HTR-8/SVneo (cell line): ENCODE results near the gene KDM5C.
"Not testable (repeated sequence)": the region's sequence is repeated elsewhere in the genome, so short reads cannot be mapped to it uniquely, and the experiment has no call there.

ENCODE experiments used
- DNase-seq: peaks from one replicate; pipeline ENCODE4 v3.0.0; 2011; ENCODE audit warnings: low spot score, mixed read lengths; ENCODE audit not compliant: insufficient read length
- FAIRE-seq: peaks from 2 replicates; lab custom pipeline; 2011; peaks lifted over from hg19 to GRCh38; lab: Jason Lieb, UNC

KDM5C gene

GRCh38 chrX:53196678-53197077, 28.3 kb downstream of the KDM5C start:
- no peak for FAIRE-seq
- no peak for DNase-seq

- no peak for FAIRE-seq
Observed at GRCh38 chrX:53195401-53195800, 29.6 kb downstream of the KDM5C start.

GRCh38 chrX:53194308-53194707, 30.7 kb downstream of the KDM5C start:
- DNase-seq (no peak), FAIRE-seq (no peak)

More at GRCh38 chrX:53195401-53195800, 29.6 kb downstream of the KDM5C start:
- DNase-seq: no peak

GRCh38 chrX:53193093-53193492, 31.9 kb downstream of the KDM5C start:
- FAIRE-seq: no peak
- no peak for DNase-seq

- FAIRE-seq (no peak), DNase-seq (no peak)
Observed at GRCh38 chrX:53190363-53190960, 34.5 kb downstream of the KDM5C start.

- no peak for DNase-seq
- no peak for FAIRE-seq
Observed at GRCh38 chrX:53188763-53189162, 36.2 kb downstream of the KDM5C start.

- DNase-seq: no peak
Observed at GRCh38 chrX:53186351-53186750, 38.7 kb downstream of the KDM5C start.

GRCh38 chrX:53184836-53185235, 40.2 kb downstream of the KDM5C start:
- DNase-seq (no peak), FAIRE-seq (no peak)

More at GRCh38 chrX:53186351-53186750, 38.7 kb downstream of the KDM5C start:
- no peak for FAIRE-seq

GRCh38 chrX:53171356-53171755, 53.7 kb downstream of the KDM5C start:
- DNase-seq (no peak), FAIRE-seq (no peak)

- DNase-seq (no peak), FAIRE-seq (no peak)
Observed at GRCh38 chrX:53166103-53166502, 58.9 kb downstream of the KDM5C start.

- not testable (repeated sequence) for DNase-seq, FAIRE-seq
Observed at GRCh38 chrX:53164566-53164965, 60.4 kb downstream of the KDM5C start.

- FAIRE-seq (no peak), DNase-seq (no peak)
Observed at GRCh38 chrX:53163436-53163835, 61.6 kb downstream of the KDM5C start.

GRCh38 chrX:53160297-53160983, 64.6 kb downstream of the KDM5C start:
- DNase-seq: no peak
- no peak for FAIRE-seq

GRCh38 chrX:53159184-53159583, 65.8 kb downstream of the KDM5C start:
- no peak for FAIRE-seq
- no peak for DNase-seq

- FAIRE-seq: no peak
Observed at GRCh38 chrX:53156207-53156596, 68.8 kb downstream of the KDM5C start.

GRCh38 chrX:53155512-53156206, 69.3 kb downstream of the KDM5C start:
- FAIRE-seq (no peak), DNase-seq (no peak)

More at GRCh38 chrX:53156207-53156596, 68.8 kb downstream of the KDM5C start:
- DNase-seq: no peak

GRCh38 chrX:53153581-53153980, 71.4 kb downstream of the KDM5C start:
- DNase-seq (no peak), FAIRE-seq (no peak)
